ENCODE measurements around the gene DES.
A peak's percentile ranks its signal among the peaks of the same experiment; 100 is the strongest.

DES gene

DNA sequence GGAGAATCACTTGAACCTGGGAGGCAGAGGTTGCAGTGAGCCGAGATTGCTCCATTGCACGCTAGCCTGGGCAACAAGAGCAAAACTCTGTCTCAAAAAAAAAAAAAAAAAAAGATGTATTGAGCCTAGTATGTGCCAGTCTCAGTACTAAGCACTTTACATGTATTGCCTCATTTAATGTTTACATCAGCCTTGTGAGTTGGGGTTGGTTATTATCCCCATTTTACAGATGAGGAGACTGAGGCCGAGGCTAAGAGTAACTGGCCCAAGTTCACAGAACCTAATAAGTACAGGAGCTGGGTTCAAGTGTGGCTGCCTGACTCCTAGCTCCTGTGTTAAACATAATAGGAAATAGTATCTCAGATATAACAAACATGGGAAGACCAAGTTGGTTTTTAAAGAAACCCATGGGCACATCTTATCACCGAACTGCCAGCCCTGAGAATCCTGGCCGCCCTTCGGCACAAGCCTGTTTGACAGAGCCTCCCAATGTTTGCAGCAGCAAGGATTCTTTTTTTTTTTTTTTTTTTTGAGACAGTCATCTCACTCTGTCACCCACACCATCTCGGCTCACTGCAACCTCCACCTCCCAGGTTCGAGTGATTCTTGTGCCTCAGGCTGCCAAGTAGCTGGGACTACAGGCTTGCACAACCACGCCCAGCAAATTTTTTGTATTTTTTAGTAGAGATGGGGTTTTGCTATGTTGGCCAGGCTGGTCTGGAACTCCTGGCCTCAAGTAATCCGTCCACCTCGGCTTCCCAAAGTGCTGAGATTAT lies 56.3 kb downstream of the DES start:
- no peak for TF ChIP-seq CTCF (IDR thresholded peaks at IDR 0.05)

GRCh38 chr2:219475278-219475677 lies 57.1 kb downstream of the DES start:
- TF ChIP-seq CTCF (IDR thresholded peaks at IDR 0.05), result no peak

DNA sequence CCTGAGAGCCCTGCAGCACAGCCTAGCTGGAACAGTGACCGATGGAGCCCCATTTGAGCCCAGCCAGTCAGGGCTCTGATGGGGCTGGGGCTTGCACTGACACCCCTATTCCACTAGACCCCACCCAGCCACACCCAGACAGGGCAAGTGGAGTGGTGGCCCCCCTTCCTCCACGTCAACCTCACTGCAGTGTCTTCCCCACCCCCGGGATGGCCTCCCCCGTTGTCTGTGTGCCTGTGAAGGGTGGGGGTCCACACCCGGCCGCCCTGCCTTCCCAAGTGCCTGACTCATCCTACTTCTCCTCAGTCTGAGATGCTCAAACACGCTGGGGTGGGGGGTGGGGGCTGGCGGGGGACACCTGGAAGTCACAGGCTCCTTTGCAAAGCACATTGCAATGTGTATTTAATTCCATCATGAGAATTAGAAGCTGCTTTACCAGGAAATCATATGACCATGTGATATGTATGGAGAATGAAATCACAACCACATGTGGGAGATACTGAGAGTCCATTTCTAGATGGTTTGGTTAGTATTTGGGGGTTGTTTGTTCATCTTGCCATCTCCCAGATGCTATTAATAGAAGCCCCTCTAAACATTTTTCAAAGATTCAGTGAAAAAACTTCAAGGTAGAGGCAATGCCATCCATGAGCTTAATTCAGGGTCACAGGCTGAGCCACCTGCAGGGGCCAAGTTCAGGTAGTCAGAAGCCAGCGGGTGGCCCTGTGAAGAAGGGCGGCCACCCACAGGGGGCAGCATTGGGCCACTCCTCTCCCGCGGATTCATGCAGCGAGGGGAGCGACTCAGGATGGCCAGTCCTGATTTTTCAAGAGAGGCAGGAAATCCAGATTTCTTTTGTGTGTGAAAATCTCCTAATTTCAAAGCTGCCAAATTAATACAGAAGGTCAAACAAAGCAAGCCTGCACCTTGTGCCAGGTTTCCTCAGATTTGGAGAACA lies 57.8 kb downstream of the DES start:
- peak; percentile 90 for TF ChIP-seq CTCF (IDR thresholded peaks at IDR 0.05)

All from LNCAP (cell line).